GM12872 (cell line): ENCODE data around the gene CFAP119.

Source experiments
- TF ChIP-seq, protein P1 (sequence below): IDR thresholded peaks from 3 replicates; pipeline ENCODE4 v1.5.1; 2011; ENCODE audit warnings: low read depth, mild to moderate bottlenecking, low read length, moderate library complexity; ENCODE audit not compliant: insufficient read depth

The CFAP119 gene

DNA sequence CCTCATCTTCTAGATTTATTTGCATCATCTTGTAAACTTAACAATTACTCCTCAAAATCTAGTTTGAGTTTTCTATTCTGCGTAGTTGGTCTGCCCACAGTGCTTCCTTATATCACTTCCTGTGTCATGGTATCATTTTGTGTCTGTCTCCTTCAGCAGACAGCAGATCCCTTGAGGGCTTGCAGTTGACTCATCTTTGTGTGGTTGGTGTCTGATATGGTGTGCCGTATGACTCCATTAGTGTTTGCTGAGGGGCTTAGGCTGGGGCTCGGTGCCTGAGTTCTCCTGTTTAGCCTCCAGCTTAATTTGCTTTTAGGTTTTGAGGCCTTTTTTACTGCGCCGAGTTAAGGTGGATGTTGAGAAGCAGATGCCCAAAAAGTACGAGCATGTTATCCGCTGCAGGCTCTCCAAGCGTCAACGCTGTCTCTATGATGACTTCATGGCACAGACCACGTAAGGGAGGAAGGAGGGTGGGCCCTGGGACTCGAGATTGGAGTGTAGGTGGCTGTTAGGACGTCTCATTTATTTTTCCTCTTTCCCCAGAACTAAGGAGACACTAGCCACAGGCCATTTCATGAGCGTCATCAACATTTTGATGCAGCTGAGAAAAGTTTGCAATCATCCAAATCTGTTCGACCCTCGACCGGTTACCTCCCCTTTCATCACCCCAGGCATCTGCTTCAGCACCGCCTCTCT is 46.0 kb downstream of the CFAP119 start:
- TF ChIP-seq, protein P1, sequence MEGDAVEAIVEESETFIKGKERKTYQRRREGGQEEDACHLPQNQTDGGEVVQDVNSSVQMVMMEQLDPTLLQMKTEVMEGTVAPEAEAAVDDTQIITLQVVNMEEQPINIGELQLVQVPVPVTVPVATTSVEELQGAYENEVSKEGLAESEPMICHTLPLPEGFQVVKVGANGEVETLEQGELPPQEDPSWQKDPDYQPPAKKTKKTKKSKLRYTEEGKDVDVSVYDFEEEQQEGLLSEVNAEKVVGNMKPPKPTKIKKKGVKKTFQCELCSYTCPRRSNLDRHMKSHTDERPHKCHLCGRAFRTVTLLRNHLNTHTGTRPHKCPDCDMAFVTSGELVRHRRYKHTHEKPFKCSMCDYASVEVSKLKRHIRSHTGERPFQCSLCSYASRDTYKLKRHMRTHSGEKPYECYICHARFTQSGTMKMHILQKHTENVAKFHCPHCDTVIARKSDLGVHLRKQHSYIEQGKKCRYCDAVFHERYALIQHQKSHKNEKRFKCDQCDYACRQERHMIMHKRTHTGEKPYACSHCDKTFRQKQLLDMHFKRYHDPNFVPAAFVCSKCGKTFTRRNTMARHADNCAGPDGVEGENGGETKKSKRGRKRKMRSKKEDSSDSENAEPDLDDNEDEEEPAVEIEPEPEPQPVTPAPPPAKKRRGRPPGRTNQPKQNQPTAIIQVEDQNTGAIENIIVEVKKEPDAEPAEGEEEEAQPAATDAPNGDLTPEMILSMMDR: no peak

DNA sequence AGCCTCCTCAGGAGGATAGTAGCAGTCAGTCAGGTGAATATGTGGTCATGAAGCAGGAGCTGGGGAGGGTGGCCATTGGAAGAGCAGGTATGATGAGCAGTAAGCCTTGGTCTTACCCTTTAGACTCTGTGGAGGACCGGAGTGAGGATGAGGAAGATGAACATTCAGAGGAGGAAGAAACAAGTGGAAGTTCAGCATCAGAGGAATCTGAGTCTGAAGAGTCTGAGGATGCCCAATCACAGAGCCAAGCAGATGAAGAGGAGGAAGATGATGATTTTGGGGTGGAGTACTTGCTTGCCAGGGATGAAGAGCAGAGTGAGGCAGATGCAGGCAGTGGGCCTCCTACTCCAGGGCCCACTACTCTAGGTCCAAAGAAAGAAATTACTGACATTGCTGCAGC is 50.1 kb downstream of the CFAP119 start:
- TF ChIP-seq, protein P1: no peak

DNA sequence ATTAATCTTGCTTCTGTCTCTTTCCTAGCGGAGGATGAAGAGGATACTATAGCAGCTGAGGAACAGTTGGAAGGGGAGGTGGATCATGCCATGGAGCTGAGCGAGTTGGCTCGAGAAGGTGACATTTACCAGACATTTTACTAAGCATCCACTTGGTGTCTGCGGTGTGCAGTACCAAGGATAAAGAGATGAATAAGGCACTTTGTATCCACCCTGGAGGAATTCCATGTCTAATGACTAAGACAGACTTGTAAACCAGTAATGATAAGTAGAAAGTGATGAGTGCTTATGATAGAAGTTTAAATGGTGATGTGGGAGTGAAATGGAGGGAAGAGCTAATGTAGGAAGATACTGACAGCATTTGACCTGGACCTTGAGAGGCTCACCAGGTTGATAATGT is 50.9 kb downstream of the CFAP119 start:
- TF ChIP-seq, protein P1: no peak
